Measurements from ENCODE around the gene SSR3.
"Not testable (repeated sequence)": the region's sequence is repeated elsewhere in the genome, so short reads cannot be mapped to it uniquely, and the experiment has no call there.

SSR3 gene

GRCh38 chr3:156599089-156599874, 44.4 kb upstream of the SSR3 start:
- no peak for DNase-seq (ENCODE audit: low spot score)
- no peak for TF ChIP-seq CTCF (IDR thresholded peaks at IDR 0.05; ENCODE audit: extremely low read depth, missing control alignments)

GRCh38 chr3:156598413-156598812, 43.5 kb upstream of the SSR3 start:
- TF ChIP-seq CTCF (IDR thresholded peaks at IDR 0.05; ENCODE audit: extremely low read depth, missing control alignments): no peak
- no peak for DNase-seq (ENCODE audit: low spot score)

- no peak for DNase-seq (ENCODE audit: low spot score)
- no peak for TF ChIP-seq CTCF (IDR thresholded peaks at IDR 0.05; ENCODE audit: extremely low read depth, missing control alignments)
Measured at GRCh38 chr3:156594219-156594683, 39.3 kb upstream of the SSR3 start.

GRCh38 chr3:156593814-156594213, 38.9 kb upstream of the SSR3 start:
- no peak for DNase-seq (ENCODE audit: low spot score)
- TF ChIP-seq CTCF (IDR thresholded peaks at IDR 0.05; ENCODE audit: extremely low read depth, missing control alignments): no peak

GRCh38 chr3:156589806-156590205, 34.9 kb upstream of the SSR3 start:
- DNase-seq (ENCODE audit: low spot score): not testable (repeated sequence)

- no peak for DNase-seq (ENCODE audit: low spot score)
- TF ChIP-seq CTCF (IDR thresholded peaks at IDR 0.05; ENCODE audit: extremely low read depth, missing control alignments): no peak
Measured at GRCh38 chr3:156587760-156588069, 32.8 kb upstream of the SSR3 start.

- no peak for TF ChIP-seq CTCF (IDR thresholded peaks at IDR 0.05; ENCODE audit: extremely low read depth, missing control alignments)
- DNase-seq (ENCODE audit: low spot score): no peak
Measured at GRCh38 chr3:156586905-156587759, 32.2 kb upstream of the SSR3 start.

Data from GM20000 (cell line).